Mesothelial cell of epicardium (in vitro differentiated cells): ENCODE data around the gene FAM222A. TPM values are rescaled to one million over a fixed set of nuclear protein-coding genes. Genes with fewer than 3 reads are reported as not detected.

Experiments
- DNase-seq, 2 experiments: peaks; one replicate each; pipeline ENCODE4 v3.0.0; 2021; ENCODE audit warnings: low spot score in 2 of 2; ENCODE audit not compliant: unreplicated experiment in 2 of 2
- H3K27ac Mint-ChIP-seq: 2 replicates; pipeline ENCODE4 v1.8.0; 2021; ENCODE audit warnings: mixed read lengths
- H3K27me3 Mint-ChIP-seq: 2 replicates; pipeline ENCODE4 v1.8.0; 2021; ENCODE audit warnings: low read depth, mixed read lengths
- H3K36me3 Mint-ChIP-seq: 2 replicates; pipeline ENCODE4 v1.8.0; 2021; ENCODE audit warnings: mixed read lengths
- H3K4me1 Mint-ChIP-seq: 2 replicates; pipeline ENCODE4 v1.8.0; 2021; ENCODE audit warnings: mixed read lengths
- H3K4me3 Mint-ChIP-seq: 2 replicates; pipeline ENCODE4 v1.8.0; 2021; ENCODE audit warnings: mild to moderate bottlenecking, moderate library complexity, mixed read lengths
- H3K9me3 Mint-ChIP-seq: 2 replicates; pipeline ENCODE4 v1.8.0; 2021; ENCODE audit warnings: mixed read lengths
- total RNA-seq: library from RNA; stranded (reverse); gene quantifications from 3 replicates; pipeline ENCODE4 v1.2.1, GENCODE V29; 2021
- TF ChIP-seq, protein P1 (sequence below): fragments of 200-600 bp; sonication (generic); IDR thresholded peaks from one replicate; pipeline ENCODE4 v1.5.0; 2021; ENCODE audit warnings: antibody characterized with exemption; ENCODE audit not compliant: unreplicated experiment

Gene FAM222A
- total RNA-seq, 1 donor from 2014 or later, result 1.1 TPM

DNA sequence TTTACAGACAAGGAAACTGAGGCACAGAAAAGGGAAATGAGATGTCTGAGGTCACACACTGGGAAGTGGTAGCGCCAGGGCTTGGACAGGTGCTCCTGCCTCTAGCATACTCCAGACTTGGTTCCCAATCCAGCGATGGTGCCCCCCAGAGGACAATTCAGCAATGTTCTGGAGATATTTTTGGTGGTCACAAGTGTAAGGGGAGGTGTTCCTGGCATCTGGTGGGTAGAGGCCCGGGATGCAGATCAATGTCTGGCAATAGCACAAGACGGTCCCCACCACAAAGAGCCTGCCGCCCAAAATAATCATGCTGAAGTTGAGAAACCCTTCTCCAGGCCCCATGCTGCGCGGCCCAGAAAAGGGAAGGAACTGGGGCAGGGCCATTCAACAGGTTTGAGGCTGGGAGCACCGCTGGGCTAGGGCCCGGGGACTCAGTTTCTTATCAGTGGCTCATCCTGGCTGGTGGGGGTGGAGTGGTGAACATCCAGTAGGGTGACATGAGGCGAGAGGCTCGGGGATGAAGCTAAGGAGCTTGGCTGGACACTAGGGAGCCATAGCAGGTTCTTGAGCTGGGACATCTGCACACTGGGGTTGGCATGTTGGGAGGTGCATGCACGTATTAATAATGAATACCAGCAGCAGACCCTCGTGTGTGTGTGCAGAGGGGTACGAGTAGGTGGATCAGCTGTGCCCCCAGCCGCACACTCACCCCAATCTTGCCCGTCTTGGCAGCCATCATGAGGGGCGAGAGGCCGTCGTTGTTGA, 84.5 kb downstream of the FAM222A start:
- DNase-seq, result no peak
- Mint-ChIP-seq H3K27ac (no peak overlapping the region), H3K9me3 (no peaks in the 10 kb centered on the region)

DNA sequence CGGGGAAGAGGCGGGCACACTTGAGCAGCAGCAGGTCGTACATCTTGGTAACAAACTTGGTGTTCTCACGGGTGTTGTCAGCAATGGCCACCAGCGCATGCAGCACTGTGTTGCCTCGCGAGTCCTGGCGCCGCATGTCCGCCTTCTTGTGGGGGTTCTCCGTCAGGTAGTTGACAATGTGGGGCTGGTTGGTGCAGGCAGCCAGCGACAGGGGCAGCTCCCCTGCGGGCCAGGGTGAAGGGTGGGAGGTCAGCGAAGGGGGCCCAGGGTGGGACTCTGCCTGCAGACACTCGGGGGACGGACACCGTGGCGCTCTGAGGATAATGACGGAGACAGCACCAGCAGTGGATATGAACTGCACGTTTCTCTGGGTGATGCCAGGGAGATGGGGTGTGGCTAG, 85.1 kb downstream of the FAM222A start:
- Mint-ChIP-seq H3K27me3 (no peaks in the 10 kb centered on the region), H3K4me3 (no peak overlapping the region), H3K27ac (no peak overlapping the region), H3K36me3 (no peaks in the 10 kb centered on the region), H3K9me3 (no peaks in the 10 kb centered on the region), H3K4me1 (peaks cover 4% of the 10 kb centered on the region)
- DNase-seq, result no peak
- TF ChIP-seq, protein P1, sequence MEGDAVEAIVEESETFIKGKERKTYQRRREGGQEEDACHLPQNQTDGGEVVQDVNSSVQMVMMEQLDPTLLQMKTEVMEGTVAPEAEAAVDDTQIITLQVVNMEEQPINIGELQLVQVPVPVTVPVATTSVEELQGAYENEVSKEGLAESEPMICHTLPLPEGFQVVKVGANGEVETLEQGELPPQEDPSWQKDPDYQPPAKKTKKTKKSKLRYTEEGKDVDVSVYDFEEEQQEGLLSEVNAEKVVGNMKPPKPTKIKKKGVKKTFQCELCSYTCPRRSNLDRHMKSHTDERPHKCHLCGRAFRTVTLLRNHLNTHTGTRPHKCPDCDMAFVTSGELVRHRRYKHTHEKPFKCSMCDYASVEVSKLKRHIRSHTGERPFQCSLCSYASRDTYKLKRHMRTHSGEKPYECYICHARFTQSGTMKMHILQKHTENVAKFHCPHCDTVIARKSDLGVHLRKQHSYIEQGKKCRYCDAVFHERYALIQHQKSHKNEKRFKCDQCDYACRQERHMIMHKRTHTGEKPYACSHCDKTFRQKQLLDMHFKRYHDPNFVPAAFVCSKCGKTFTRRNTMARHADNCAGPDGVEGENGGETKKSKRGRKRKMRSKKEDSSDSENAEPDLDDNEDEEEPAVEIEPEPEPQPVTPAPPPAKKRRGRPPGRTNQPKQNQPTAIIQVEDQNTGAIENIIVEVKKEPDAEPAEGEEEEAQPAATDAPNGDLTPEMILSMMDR, result no peak

More for the DNA sequence above, 84.5 kb downstream of the FAM222A start:
- TF ChIP-seq, protein P1, result no peak
- no peaks in the 10 kb centered on the region for H3K27me3 Mint-ChIP-seq
- H3K4me1 Mint-ChIP-seq, result peaks cover 4% of the 10 kb centered on the region
- no peaks in the 10 kb centered on the region for H3K36me3 Mint-ChIP-seq
- H3K4me3 Mint-ChIP-seq, result no peak overlapping the region

DNA sequence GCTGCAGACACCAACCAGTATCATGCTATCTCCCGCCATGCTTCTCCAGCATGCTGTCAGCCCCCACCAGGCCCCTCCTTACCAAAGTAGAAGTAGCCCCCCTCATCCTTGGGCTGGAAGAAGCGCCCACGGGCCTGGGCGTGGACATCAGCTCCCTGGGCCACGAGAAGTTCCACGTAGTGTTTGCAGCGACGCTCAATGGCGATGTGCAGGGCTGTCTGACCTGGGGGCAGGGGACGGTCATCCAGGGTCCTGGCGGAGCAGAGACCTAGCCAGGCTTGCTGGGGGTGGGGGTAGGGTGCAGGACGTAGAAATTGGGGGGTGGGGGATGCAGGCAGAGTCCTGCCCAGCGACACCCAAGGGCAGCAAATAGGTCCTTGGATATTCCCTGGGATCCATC, 86.9 kb downstream of the FAM222A start:
- H3K27ac Mint-ChIP-seq, result no peak overlapping the region

DNA sequence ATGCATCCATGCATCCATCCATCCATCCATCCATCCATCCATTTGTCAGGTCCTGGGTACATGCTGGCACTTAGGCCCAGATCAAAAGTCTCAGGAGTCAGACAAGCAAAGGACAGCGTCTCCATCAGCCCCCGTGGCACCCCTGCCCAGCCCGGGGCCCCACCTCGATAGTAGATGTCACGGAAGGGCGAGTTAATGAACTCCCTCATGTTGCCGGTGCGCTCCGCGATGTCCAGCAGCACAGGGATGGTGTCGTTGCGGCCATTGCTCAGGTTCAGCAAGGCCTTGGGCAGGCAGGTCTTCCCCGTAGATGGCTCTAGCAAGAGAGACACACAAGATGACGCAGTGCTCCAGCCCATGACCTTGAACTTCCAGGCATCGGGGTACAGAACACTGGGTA, 89.2 kb downstream of the FAM222A start:
- no peak for DNase-seq
- H3K4me1 Mint-ChIP-seq, result no peaks in the 10 kb centered on the region
- no peak overlapping the region for H3K27ac Mint-ChIP-seq
- TF ChIP-seq, protein P1, result no peak
- H3K9me3 Mint-ChIP-seq, result no peaks in the 10 kb centered on the region
- no peaks in the 10 kb centered on the region for H3K36me3 Mint-ChIP-seq
- H3K27me3 Mint-ChIP-seq, result no peaks in the 10 kb centered on the region
- no peak overlapping the region for H3K4me3 Mint-ChIP-seq

More for the DNA sequence above, 86.9 kb downstream of the FAM222A start:
- no peaks in the 10 kb centered on the region for H3K36me3 Mint-ChIP-seq
- TF ChIP-seq, protein P1, result no peak
- no peak overlapping the region for H3K4me3 Mint-ChIP-seq
- DNase-seq, result no peak
- H3K27me3 Mint-ChIP-seq, result no peaks in the 10 kb centered on the region
- H3K9me3 Mint-ChIP-seq, result no peaks in the 10 kb centered on the region
- peaks cover 4% of the 10 kb centered on the region for H3K4me1 Mint-ChIP-seq

DNA sequence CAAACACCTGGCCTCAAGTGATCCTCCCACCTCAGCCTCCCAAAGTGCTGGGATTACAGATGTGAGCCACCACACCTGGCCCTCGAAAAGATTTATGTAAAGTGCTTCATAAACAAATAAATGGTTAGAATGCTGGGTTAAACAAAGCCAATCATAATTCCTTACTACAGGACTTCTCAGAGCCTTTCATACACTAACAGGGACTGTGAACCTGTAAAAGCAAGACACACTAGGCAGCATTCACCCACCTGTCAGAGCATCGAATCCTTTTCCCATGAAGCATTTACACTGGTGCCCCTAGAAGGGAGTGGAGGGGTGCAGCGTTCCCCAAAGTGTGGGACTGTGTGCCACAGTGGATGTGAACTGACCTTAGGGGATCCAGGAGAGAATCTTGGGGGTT, 90.1 kb downstream of the FAM222A start:
- H3K27ac Mint-ChIP-seq, result no peak overlapping the region
- H3K36me3 Mint-ChIP-seq, result no peaks in the 10 kb centered on the region
- TF ChIP-seq, protein P1, result no peak
- no peaks in the 10 kb centered on the region for H3K27me3 Mint-ChIP-seq
- H3K4me1 Mint-ChIP-seq, result no peaks in the 10 kb centered on the region
- H3K9me3 Mint-ChIP-seq, result no peaks in the 10 kb centered on the region
- no peak overlapping the region for H3K4me3 Mint-ChIP-seq
- DNase-seq, result no peak
